ENCODE results near the gene DVL1. TPM values are rescaled to one million over a fixed set of nuclear protein-coding genes. Genes with fewer than 3 reads are reported as not detected.

DVL1 gene
- total and polyA plus RNA-seq, 9 of the 15 experiments (the other 6 are each of a cell fraction or from before 2014, with no cell fraction given) = 0.62 to 135 (median 24.3) TPM

GRCh38 chr1:1314678-1315335, 34.4 kb downstream of the DVL1 start (continued):
- TF ChIP-seq ZBTB40 (IDR thresholded peaks at IDR 0.05) (no peak), ZBTB40 (CRISPR knock-in tag; IDR thresholded peaks at IDR 0.05) (peak; percentile 22; the same call in 1 of the 2 replicates), YBX1 (IDR thresholded peaks at IDR 0.05) (no peak), TFE3 (CRISPR knock-in tag; IDR thresholded peaks at IDR 0.05) (no peak), MTA2 (IDR thresholded peaks at IDR 0.05; ENCODE audit: low read depth) (no peak)
